ENCODE data around the gene RBM12.

DNA sequence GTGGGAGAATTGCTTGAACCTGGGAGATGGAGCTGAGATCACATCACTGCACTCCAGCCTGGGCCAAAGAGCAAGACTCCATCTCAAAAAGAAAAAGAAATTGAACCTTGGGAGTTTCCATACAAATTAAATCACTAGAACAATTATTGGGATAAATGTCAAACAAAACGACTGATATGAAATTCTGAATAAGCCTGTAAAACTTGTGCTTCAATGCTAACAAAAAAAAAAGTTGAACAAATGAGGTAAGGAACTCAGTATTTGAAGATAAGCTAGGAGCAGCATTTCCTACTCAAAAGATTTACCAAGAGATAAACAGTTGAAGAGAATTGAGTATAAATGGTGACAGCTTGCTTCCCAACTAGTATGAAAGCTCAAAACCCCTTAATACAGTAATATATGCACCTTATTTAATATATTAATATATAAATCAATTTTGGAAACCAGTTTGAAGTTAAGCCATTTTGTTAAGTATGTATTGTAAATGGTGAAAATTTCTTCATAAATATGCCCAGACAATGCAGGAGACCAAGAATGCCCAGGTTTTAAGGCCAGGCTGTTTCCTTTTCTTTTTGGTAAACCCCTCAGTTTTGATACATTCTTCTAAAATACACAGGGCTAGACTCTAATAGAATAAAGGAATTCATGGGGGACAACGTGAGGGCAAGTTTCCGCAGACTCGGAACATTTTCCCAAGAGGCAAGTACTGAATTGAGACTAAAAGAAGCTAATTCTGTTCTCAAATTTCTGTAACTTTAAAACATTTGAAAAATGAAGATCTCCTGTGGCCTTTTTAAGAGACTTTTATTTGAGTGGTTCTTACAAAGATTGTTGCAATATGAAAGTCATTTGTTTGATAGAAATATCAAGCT, 38.4 kb upstream of the RBM12 start:
- TF ChIP-seq CBX5 (IDR thresholded peaks at IDR 0.05; ENCODE audit: low read depth, low read length) (no peak), MAFK (IDR thresholded peaks at IDR 0.05; ENCODE audit: low read depth, low read length) (no peak), RAD21 (IDR thresholded peaks at IDR 0.05 in 1 of 2, conservative IDR thresholded peaks at IDR 0.05 in 1 of 2; ENCODE audit: low read depth in 2 of 2, low read length in 2 of 2) (no peak), KDM1A (IDR thresholded peaks at IDR 0.05; ENCODE audit: borderline replicate concordance, low read length) (no peak)
- TF ChIP-seq, protein P1, sequence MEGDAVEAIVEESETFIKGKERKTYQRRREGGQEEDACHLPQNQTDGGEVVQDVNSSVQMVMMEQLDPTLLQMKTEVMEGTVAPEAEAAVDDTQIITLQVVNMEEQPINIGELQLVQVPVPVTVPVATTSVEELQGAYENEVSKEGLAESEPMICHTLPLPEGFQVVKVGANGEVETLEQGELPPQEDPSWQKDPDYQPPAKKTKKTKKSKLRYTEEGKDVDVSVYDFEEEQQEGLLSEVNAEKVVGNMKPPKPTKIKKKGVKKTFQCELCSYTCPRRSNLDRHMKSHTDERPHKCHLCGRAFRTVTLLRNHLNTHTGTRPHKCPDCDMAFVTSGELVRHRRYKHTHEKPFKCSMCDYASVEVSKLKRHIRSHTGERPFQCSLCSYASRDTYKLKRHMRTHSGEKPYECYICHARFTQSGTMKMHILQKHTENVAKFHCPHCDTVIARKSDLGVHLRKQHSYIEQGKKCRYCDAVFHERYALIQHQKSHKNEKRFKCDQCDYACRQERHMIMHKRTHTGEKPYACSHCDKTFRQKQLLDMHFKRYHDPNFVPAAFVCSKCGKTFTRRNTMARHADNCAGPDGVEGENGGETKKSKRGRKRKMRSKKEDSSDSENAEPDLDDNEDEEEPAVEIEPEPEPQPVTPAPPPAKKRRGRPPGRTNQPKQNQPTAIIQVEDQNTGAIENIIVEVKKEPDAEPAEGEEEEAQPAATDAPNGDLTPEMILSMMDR (IDR thresholded peaks at IDR 0.05; ENCODE audit: control extremely low read depth in 1 of 3, insufficient read depth in 1 of 3, low read depth in 1 of 3, low read length in 3 of 3), result no peak
